ENCODE data around the gene NR2E3.

NR2E3 gene

GRCh38 chr15:71788646-71789579 is 21.4 kb upstream of the NR2E3 start:
- no peaks in the 10 kb centered on the region for H3K36me3 Mint-ChIP-seq (ENCODE audit: low read depth)
- H3K27me3 Mint-ChIP-seq (ENCODE audit: low read depth, poor library complexity), result no peaks in the 10 kb centered on the region
- DNase-seq, result no peak
- H3K9me3 Mint-ChIP-seq, result peaks cover 5% of the 10 kb centered on the region
- H3K27ac Mint-ChIP-seq, result no peak overlapping the region
- H3K4me1 Mint-ChIP-seq, result peaks cover 6% of the 10 kb centered on the region
- H3K4me3 Mint-ChIP-seq, result no peak overlapping the region
- TF ChIP-seq CTCF (IDR thresholded peaks at IDR 0.05), result no peak

GRCh38 chr15:71789616-71790015 is 20.7 kb upstream of the NR2E3 start:
- Mint-ChIP-seq H3K27ac (no peak overlapping the region), H3K4me1 (peaks cover 6% of the 10 kb centered on the region), H3K27me3 (ENCODE audit: low read depth, poor library complexity) (no peaks in the 10 kb centered on the region), H3K4me3 (no peak overlapping the region), H3K36me3 (ENCODE audit: low read depth) (no peaks in the 10 kb centered on the region), H3K9me3 (peaks cover 5% of the 10 kb centered on the region)
- no peak for DNase-seq
- TF ChIP-seq CTCF (IDR thresholded peaks at IDR 0.05), result no peak

- H3K36me3 Mint-ChIP-seq (ENCODE audit: low read depth), result no peaks in the 10 kb centered on the region
- peaks cover 5% of the 10 kb centered on the region for H3K9me3 Mint-ChIP-seq
- H3K4me1 Mint-ChIP-seq, result peaks cover 6% of the 10 kb centered on the region
Observed at GRCh38 chr15:71790081-71790480, 20.3 kb upstream of the NR2E3 start.

GRCh38 chr15:71791975-71792374 is 18.4 kb upstream of the NR2E3 start:
- H3K27ac Mint-ChIP-seq, result no peak overlapping the region

More at GRCh38 chr15:71790081-71790480, 20.3 kb upstream of the NR2E3 start:
- no peak overlapping the region for H3K27ac Mint-ChIP-seq
- no peak for TF ChIP-seq CTCF (IDR thresholded peaks at IDR 0.05)
- no peak for DNase-seq
- no peak overlapping the region for H3K4me3 Mint-ChIP-seq
- no peaks in the 10 kb centered on the region for H3K27me3 Mint-ChIP-seq (ENCODE audit: low read depth, poor library complexity)

GRCh38 chr15:71792521-71792920 is 17.8 kb upstream of the NR2E3 start:
- Mint-ChIP-seq H3K4me1 (peaks cover 6% of the 10 kb centered on the region), H3K9me3 (peaks cover 5% of the 10 kb centered on the region), H3K4me3 (no peak overlapping the region), H3K36me3 (ENCODE audit: low read depth) (no peaks in the 10 kb centered on the region), H3K27ac (no peak overlapping the region), H3K27me3 (ENCODE audit: low read depth, poor library complexity) (no peaks in the 10 kb centered on the region)
- no peak for TF ChIP-seq CTCF (IDR thresholded peaks at IDR 0.05)
- no peak for DNase-seq

More at GRCh38 chr15:71791975-71792374, 18.4 kb upstream of the NR2E3 start:
- Mint-ChIP-seq H3K27me3 (ENCODE audit: low read depth, poor library complexity) (no peaks in the 10 kb centered on the region), H3K9me3 (peaks cover 5% of the 10 kb centered on the region), H3K4me3 (no peak overlapping the region), H3K4me1 (peaks cover 6% of the 10 kb centered on the region), H3K36me3 (ENCODE audit: low read depth) (no peaks in the 10 kb centered on the region)
- no peak for DNase-seq
- no peak for TF ChIP-seq CTCF (IDR thresholded peaks at IDR 0.05)

GRCh38 chr15:71798641-71799040 is 11.7 kb upstream of the NR2E3 start:
- Mint-ChIP-seq H3K36me3 (ENCODE audit: low read depth) (peaks cover 9% of the 10 kb centered on the region), H3K27me3 (ENCODE audit: low read depth, poor library complexity) (peaks cover 5% of the 10 kb centered on the region), H3K9me3 (peaks cover 16% of the 10 kb centered on the region), H3K4me3 (no peak overlapping the region), H3K4me1 (peaks cover 13% of the 10 kb centered on the region), H3K27ac (no peak overlapping the region)
- DNase-seq, result no peak
- no peak for TF ChIP-seq CTCF (IDR thresholded peaks at IDR 0.05)

All from nephron progenitor cell (in vitro differentiated cells).